OCI-LY7 (cell line): ENCODE measurements around the gene TOX4.

Experiments
- EZH2phosphoT487 ChIP-seq: fragments of 200-600 bp; sonication (generic); IDR thresholded peaks from 2 replicates; pipeline ENCODE4 v1.6.1; 2018; ENCODE audit warnings: low read depth, borderline replicate concordance, mild to moderate bottlenecking, mixed run types, antibody characterized with exemption, low read length, moderate library complexity, mixed read lengths
- TF ChIP-seq, protein P1 (sequence below): fragments of 200-600 bp; sonication (generic); conservative IDR thresholded peaks from 2 replicates; pipeline ENCODE4 v1.5.1; 2014; ENCODE audit warnings: mild to moderate bottlenecking, antibody characterized with exemption, low read length, moderate library complexity, mixed read lengths

DNA sequence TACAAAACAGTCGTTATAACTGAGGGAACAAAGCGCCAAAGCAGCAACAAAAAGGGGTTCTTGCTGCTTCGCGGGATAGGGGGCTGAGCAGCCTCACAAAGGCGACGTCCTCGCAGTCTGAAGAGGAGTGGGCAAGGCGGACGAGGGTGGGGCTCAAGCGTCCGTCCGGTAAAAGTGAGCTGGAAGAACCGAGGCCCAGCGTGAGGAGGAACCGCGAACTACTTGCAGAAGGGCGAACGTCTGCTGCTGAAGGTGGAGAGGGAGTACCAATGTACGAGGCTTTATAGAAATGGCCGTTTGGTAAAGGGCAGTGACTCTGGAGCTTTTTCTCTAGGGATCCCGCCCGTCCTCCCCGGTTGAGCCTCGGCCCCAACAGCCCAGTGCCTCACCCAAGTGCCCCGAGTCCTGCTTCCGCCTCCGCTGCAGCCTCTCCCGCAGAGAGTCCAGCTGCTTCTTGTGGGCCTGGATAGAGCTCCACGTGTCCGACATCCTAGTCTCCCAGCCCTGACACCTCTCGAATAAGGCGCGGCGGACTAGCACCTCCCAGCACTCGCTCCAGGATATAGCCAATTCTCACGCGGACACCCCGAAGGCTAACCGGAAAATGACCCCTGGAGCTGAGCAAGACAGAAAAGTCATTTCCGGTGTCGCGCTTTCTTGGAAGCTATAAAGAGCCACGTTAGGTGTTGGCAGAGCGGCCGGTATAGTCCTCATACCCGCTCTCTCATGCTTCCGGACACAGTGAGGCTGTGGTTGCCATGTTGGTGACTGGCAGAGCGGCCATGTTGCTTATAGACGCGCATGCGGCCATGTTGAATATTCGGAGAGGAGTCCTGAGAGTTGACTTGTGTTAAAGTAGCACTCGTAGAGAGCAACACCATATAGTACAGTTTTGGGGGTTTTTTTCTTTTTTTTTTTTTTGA lies 34.0 kb downstream of the TOX4 start, which contains the start of gene METTL3:
- TF ChIP-seq, protein P1, sequence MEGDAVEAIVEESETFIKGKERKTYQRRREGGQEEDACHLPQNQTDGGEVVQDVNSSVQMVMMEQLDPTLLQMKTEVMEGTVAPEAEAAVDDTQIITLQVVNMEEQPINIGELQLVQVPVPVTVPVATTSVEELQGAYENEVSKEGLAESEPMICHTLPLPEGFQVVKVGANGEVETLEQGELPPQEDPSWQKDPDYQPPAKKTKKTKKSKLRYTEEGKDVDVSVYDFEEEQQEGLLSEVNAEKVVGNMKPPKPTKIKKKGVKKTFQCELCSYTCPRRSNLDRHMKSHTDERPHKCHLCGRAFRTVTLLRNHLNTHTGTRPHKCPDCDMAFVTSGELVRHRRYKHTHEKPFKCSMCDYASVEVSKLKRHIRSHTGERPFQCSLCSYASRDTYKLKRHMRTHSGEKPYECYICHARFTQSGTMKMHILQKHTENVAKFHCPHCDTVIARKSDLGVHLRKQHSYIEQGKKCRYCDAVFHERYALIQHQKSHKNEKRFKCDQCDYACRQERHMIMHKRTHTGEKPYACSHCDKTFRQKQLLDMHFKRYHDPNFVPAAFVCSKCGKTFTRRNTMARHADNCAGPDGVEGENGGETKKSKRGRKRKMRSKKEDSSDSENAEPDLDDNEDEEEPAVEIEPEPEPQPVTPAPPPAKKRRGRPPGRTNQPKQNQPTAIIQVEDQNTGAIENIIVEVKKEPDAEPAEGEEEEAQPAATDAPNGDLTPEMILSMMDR = no peak
- TF ChIP-seq EZH2phosphoT487 = no peak
